HG02642 (cell line): ENCODE results near the gene FOXD4L5.
"Not testable (repeated sequence)": the region's sequence is repeated elsewhere in the genome, so short reads cannot be mapped to it uniquely, and the experiment has no call there.

Experiments used
- ATAC-seq: cut with Tn5 transposase; IDR thresholded peaks from one replicate; pipeline ENCODE4 v1.9.1; 2021; ENCODE audit warnings: mild to moderate bottlenecking; ENCODE audit not compliant: unreplicated experiment, poor library complexity

The FOXD4L5 gene

GRCh38 chr9:65285109-65285508 is at the start of gene FOXD4L5:
Gene FOXD4L5, minus strand, starts transcription at chr9:65285209. Its CDS starts 832 bp downstream, at chr9:65284377.
- ATAC-seq = not testable (repeated sequence)

- not testable (repeated sequence) for ATAC-seq
These were observed 1.1 kb downstream of the FOXD4L5 start for GRCh38 chr9:65283943-65284342.

- ATAC-seq = not testable (repeated sequence)
These were observed 2.0 kb downstream of the FOXD4L5 start for GRCh38 chr9:65282976-65283375.
